Stimulated activated CD4-positive, alpha-beta T cell treated with anti-CD3 and anti-CD28 coated beads, Interleukin-12 subunit alpha, Interleukin-12 subunit beta, amount 100 ng/mL, for 24 hours (primary cell): ENCODE results near the gene FAM83D.

ENCODE experiments used
- DNase-seq, 2 experiments: peaks; one replicate each; pipeline ENCODE4 v3.0.0-alpha.2; 2020; ENCODE audit warnings: low read depth in 2 of 2

Gene FAM83D

GRCh38 chr20:38895098-38895949, 30.9 kb upstream of the FAM83D start:
- DNase-seq: no peak

GRCh38 chr20:38896009-38896594, 30.1 kb upstream of the FAM83D start:
- DNase-seq: no peak

- no peak for DNase-seq
These were observed 28.9 kb upstream of the FAM83D start for GRCh38 chr20:38897267-38897666.

GRCh38 chr20:38900606-38901005, 25.6 kb upstream of the FAM83D start:
- DNase-seq: no peak

GRCh38 chr20:38902601-38903000, 23.6 kb upstream of the FAM83D start:
- DNase-seq: no peak

- DNase-seq: no peak
These were observed 22.9 kb upstream of the FAM83D start for GRCh38 chr20:38903335-38903734.

GRCh38 chr20:38905375-38905774, 20.8 kb upstream of the FAM83D start:
- no peak for DNase-seq

GRCh38 chr20:38907918-38908677, 18.1 kb upstream of the FAM83D start:
- no peak for DNase-seq

GRCh38 chr20:38915355-38915754, 10.9 kb upstream of the FAM83D start:
- DNase-seq: no peak

GRCh38 chr20:38917657-38918056, 8.6 kb upstream of the FAM83D start:
- no peak for DNase-seq

- no peak for DNase-seq
These were observed 8.0 kb upstream of the FAM83D start for GRCh38 chr20:38918172-38918571.

GRCh38 chr20:38919683-38920082, 6.5 kb upstream of the FAM83D start:
- no peak for DNase-seq

GRCh38 chr20:38920411-38920810, 5.8 kb upstream of the FAM83D start:
- no peak for DNase-seq

GRCh38 chr20:38920851-38921250, 5.4 kb upstream of the FAM83D start:
- DNase-seq: no peak

GRCh38 chr20:38924718-38925117, 1.5 kb upstream of the FAM83D start:
- DNase-seq: no peak

GRCh38 chr20:38926934-38927616, 858 bp downstream of the FAM83D start:
- no peak for DNase-seq

- DNase-seq: no peak
These were observed 1.8 kb downstream of the FAM83D start for GRCh38 chr20:38927902-38928578.

GRCh38 chr20:38930242-38930569, 4.0 kb downstream of the FAM83D start:
- no peak for DNase-seq

- DNase-seq: no peak
These were observed 5.8 kb downstream of the FAM83D start for GRCh38 chr20:38931984-38932383.

GRCh38 chr20:38932457-38933120, 6.4 kb downstream of the FAM83D start:
- no peak for DNase-seq

GRCh38 chr20:38934530-38934929, 8.3 kb downstream of the FAM83D start:
- no peak for DNase-seq
